Inflammatory macrophage treated with lipopolysaccharide for 1 hour (primary cell): ENCODE measurements around the gene COL21A1.

Source experiments
- DNase-seq, 2 donors: peaks; one replicate each; pipeline ENCODE4 v3.0.0-alpha.2; 2020 to 2022

Gene COL21A1

DNA sequence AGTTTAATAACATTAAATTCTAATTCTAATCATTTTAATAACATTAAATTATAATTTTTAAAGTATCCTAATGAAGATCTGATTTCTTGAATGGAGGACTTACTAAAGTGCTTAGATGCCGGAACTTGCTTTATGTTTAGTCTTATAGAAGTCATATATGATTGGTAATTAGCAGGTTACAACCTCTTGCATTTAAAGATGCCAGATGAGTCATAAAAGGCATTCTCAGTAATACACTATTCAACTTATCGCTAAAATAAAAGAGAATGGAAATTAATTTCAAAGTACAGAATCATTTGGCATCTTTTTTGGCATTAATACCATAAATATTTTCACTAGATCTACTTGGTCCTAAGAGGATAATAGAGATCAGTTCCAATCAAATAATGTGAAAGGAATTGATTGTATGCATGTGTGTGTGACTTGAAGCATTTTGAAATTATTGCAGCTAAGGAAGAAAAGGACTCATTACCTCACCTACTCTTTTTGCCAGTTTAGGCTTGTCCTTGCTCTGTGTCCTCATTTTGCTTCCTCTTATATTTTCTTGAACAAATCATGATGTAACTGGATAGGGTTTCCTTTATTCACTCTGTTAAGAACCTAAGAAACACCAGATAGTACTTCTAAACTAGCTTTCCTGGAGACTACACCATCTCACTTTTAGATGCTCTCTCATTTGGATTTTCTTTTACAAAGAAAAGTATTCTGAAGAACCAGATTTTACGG lies 2.7 kb downstream of the COL21A1 start:
- peak; percentile 48 to 71 for DNase-seq

- no peak for DNase-seq
These were observed 3.3 kb downstream of the COL21A1 start for GRCh38 chr6:56244089-56244488.

DNA sequence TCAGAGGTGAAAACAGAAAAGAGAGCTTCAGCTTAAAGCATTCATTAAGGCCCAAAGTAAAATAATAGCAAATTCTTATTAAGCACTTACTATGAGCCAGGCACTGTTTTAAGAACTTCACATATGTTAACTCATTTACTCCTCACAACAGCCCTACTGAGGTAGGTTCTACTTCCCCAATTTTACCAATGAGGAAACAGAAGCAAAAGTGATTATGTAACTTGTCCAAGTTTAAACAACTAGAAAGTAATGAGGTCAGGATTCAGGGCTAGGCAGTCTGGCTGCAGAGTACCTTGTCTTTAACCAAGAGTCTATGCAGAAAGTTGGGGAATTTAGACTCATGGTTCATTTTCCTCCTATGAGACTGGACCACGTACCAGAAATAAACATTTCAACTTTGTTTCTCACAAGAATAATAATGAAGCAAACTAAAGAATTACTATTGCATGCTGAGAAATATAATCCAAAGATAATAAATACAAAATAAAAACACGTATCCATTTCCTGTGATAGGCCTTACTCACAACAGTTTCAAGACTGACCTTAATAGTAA lies 3.8 kb downstream of the COL21A1 start:
- DNase-seq = peak; percentile 67 to 69

DNA sequence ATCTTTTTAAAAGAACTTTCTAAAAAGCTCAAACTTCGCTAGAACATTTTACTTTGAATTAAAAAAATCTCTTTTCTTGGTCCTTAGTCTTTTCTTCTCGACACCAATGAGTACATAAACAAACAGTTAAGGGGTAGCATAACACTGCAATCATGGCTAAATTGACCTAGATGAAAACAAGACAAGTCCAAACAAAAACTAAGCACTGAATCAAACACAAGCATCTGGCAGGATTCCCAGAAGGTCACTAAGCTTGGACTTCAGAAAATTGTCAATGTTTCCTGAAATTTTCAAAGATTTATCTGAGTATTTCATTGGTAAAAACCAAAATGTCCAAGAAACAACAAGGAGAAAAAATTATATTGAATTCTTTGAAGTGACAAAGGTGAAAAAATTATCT lies 5.0 kb downstream of the COL21A1 start:
- DNase-seq = no peak

DNA sequence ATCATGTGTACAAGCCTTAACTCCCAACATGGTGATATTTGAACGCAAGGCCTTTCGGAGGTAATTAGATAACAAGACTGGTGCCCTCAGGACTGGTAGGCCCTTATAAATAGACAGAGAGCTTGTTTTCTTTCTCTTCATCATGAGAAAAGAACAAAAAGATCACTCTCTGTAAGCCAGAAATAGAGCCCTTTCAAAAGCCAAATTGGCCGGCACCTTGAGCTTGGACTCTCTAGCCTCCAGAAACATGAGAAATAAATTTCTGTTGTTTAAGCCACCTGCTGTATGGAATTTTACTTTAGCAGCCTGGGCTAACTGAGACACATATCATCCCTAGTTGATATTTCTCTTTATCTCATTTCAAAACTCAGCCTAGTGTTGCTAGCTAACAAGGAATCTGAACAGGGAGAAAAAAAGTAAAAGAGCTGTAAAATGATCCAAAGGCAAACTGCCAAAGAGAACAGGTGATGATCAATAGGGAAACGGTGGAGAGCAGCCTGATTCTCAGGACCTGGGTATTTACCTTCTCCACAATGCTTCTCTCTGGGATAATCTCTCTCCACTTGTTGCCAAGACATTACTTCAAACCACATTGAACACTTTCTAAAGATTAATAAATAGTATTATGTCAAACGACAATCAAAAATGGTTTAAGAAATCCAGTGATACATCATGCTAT lies 6.1 kb downstream of the COL21A1 start:
- no peak for DNase-seq

GRCh38 chr6:56238352-56238751 lies 9.0 kb downstream of the COL21A1 start:
- DNase-seq = no peak

- no peak for DNase-seq
These were observed 12.1 kb downstream of the COL21A1 start for GRCh38 chr6:56235245-56235644.

DNA sequence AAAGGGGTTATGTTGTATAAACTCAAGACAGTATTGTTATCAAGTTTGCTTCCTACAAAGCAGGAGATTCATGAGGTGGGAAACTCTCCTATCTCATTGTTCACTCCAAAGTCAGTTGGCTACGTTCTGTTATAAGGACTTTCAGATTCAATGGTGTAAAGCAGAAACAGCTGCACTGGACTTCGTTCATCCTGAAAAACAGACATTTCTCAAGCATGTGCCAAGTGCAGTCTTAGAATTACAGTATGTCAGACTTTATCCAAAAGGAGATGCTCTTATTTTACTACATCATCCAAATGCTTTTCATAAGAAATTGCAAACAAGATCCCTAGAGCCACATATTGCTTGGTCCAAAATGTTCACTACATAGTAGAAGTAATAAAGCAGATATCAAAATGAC lies 14.9 kb downstream of the COL21A1 start:
- DNase-seq = no peak

DNA sequence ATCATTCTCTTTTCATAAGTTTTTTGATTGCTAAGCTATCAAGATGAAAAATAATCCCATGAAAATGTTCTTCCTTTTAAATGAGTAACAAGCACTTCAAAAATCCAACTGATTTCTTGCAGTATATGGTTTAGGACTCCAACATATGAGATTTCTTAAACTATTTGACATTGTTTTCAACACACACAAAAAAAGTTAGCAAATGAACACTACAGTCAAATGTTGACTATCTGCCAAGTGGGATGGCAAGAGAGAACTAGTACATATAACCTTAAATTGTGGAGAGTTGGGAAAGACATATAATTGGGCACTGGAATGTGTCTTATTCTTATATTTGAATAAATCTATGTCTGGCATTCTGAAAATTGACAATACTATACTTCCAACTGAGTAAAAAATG lies 15.6 kb downstream of the COL21A1 start:
- DNase-seq = no peak

DNA sequence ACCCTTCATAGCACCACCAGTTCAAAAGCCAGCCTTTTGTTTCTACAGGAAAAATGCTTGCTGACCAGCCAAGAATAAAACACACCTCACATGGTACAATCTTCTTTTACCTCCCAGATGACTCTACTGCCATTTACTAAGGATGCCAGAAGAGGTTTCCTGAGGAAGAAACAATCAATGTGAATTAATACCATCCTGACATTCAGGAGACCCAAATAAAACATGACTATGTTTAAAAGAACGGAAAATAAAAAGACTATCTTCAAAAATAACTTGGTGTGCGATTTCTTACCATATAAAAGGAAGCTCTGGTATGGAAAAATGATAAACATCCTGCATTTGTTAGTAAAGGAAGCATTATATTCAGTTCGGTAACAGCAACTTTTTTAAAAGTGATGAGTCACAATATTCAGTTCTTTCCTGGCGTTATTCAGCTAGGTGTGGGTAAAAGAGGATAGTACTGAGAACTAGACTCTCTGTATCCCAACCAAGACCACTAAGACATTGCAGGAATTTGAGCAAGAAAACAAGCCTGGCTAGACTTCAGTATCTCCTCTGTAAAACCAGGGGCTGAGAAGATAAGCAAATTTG lies 16.3 kb downstream of the COL21A1 start:
- no peak for DNase-seq

DNA sequence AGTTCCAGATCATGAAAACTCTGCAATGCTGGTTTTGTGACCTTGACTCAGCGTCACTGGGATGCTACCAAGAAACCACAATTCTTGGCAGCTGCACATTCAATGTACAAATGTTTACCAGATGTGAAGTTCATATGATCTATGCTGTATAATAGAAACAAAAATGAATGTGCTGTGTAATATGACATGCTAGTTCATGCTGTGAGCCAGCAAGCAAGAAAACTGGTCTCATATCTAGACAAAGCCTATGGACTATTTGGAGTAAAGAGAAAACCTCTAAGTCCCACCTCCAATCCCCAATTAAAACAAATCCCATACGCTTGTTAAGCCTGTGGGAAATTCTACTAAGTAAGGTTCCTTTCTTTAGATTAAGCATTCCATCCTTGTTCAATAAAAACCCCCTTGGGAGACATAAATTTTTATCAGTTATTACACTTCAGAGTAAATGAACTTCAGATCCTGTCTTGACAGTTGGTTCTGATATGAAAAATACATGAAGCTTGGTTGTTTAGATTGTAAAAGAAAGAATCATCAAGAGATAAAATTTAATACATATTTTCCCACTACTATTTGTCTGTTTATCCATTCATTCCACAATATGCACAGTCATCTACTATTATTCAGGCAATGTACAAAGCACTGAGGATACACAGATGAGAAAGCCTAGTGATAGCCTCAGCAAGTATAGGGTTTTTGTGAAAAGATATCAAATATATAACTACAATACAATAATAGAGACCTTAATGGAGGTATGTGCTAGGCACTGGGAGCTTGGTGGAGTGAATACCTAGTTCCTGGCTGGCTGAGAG lies 20.1 kb downstream of the COL21A1 start:
- DNase-seq = no peak

GRCh38 chr6:56223995-56224394 lies 23.4 kb downstream of the COL21A1 start:
- no peak for DNase-seq

DNA sequence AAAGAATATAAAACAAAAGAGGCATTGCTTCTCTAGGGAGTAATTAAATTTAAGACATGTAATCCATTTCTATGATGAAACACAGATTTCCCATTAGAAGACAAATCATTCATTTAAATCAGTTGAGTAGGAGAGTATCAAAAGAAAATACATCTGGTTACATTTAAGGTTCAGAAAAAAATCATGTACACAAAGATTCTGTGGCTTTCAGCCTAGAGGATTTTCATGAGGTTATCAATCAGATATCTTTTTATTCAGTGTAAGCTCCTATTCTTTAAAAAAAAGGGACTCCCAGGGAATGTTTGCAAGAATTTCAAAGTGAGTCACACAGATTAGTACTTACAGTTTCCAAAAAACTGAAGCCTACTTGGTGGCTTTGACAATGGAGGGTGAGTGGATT lies 24.9 kb downstream of the COL21A1 start:
- DNase-seq = no peak

GRCh38 chr6:56220078-56220477 lies 27.3 kb downstream of the COL21A1 start:
- DNase-seq = no peak

DNA sequence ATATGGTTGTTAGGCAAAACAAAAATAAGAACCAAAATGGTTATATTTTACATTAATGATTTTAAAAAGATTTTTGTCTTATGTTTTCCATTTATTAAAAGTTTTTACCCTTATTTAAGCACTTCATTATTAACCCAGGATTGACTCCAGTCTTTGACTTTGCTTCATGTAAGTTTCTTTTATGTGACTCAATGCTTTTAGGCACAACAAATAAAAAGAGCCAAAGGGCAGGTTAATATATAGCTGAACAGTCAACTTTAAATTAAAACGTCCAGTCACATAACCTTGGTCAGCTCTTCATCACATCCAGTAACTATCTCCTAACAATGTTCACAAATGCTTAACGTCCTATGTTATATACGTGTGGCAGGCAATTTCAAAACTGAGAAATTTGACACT lies 32.7 kb downstream of the COL21A1 start:
- no peak for DNase-seq

DNA sequence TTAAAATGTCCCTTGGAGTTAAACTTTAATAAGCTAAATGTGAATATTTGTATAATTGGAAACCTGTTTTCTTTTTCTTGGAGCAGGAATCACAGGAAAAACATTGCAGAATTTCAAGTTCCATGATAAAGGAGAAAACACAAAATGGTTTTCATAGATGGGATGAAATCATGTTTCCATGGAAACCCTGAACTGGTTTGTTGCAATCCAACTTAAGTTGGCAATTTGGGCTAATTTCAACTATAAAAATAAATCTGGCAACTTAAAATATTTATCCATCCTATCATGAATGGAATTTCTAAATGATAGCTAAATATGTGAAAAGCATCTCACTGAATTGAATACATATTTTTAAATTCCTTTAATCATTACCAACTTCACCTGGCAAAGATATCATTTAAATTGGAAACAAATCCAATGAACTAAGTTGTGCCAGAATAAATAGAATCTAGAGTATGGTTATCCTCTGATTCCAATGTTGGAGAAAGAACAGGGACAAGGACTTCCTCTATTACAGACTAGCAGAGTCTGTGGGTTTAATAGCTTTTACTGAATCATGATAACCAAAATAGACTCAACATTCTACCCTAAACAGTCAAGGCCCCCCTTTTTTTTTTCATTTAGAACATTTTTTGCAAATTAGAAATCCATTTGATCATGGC lies 33.2 kb downstream of the COL21A1 start:
- DNase-seq = no peak

GRCh38 chr6:56211724-56212123 lies 35.7 kb downstream of the COL21A1 start:
- DNase-seq = no peak

DNA sequence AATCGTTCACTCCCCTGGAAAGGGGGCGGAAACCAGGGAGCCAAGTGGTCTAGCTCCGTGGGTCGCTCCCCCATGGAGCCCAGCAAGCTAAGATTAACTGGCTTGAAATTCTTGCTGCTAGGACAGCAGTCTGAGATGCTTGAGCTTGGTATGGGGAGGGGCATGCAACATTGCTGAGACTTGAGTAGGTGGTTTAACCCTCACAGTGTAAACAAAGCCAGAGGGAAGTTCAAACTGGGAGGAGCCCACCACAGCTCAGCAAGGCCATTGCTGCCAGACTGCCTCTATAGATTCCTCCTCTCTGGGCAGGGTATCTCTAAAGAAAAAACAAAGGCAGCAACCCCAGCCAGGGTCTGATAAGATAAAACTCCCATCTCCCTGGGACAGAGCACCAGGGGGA lies 43.2 kb downstream of the COL21A1 start:
- no peak for DNase-seq

DNA sequence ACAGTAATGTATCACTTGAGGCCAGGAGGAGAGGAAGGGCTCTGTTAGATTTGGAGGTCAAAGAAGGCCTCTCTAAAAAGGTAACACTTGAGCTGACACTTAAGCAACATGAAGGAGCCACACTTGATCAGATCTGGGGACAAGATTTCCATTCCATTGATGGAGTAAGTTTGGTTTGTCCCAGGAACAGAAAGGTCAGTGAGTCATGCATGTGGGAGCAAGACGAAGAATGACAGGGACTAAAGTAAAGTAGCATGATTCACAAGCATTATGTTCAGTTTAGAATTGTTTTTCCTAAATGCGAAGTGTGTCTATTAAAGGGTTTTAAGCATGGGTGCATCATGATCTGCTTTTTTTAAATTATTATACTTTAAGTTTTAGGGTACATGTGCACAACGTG lies 47.4 kb downstream of the COL21A1 start:
- peak in 1 of 2 donors; percentile 2 for DNase-seq

GRCh38 chr6:56193846-56194245 lies 53.5 kb downstream of the COL21A1 start:
- DNase-seq = no peak

GRCh38 chr6:56188429-56188828 lies 59.0 kb downstream of the COL21A1 start:
- DNase-seq = no peak

GRCh38 chr6:56187686-56188085 lies 59.7 kb downstream of the COL21A1 start:
- DNase-seq = no peak

DNA sequence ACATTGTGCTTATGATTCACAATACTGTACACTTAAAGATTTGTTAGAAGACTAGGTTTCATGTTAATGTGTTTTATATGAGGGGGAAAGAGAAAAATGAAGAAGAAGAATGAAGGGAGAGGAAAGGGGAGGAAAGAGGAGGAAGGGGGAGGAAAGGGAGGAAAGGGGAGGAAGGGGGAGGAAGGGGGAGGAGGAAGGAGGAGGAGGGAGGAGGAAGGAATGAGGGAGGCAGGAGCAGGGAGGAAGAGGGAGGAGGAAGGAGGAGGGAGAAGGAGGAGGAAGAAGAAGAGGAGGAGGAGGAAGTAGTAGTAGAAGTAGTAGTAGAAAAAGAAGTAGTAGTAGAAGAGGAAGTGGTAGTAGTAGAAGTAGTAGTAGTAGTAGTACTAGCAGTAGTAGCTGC lies 70.6 kb downstream of the COL21A1 start:
- DNase-seq = no peak
